HFF-Myc (cell line): ENCODE measurements around the gene ID1.
A peak's percentile ranks its signal among the peaks of the same experiment; 100 is the strongest.

Source experiments
- DNase-seq: peaks from one replicate; pipeline ENCODE4 v3.0.0-alpha.2; 2011; ENCODE audit warnings: low read depth; ENCODE audit errors: extremely low read depth
- H3K4me3 ChIP-seq: replicated peaks from 2 replicates; pipeline ENCODE4 v1.5.1; 2011; ENCODE audit warnings: low read depth, mild to moderate bottlenecking, control low read depth, low read length
- CTCF ChIP-seq: IDR thresholded peaks from 2 replicates; pipeline ENCODE4 v1.5.1; 2012; ENCODE audit warnings: mild to moderate bottlenecking, low read depth, low read length, control low read depth; ENCODE audit errors: missing control alignments

ID1 gene

GRCh38 chr20:31605031-31605901, at the start of gene ID1:
TSS of gene ID1 (plus strand) at chr20:31605289. CDS start at chr20:31605388, 99 bp downstream.
- DNase-seq = peak; percentile 81
- no peak for TF ChIP-seq CTCF
- peak within 1 kb of the TSS; percentile 99 for H3K4me3 ChIP-seq

- H3K4me3 ChIP-seq = no peak overlapping the region
- no peak for DNase-seq
- no peak for TF ChIP-seq CTCF
These were observed 45.4 kb upstream of the ID1 start for GRCh38 chr20:31559704-31560093.

- DNase-seq = no peak
- TF ChIP-seq CTCF = peak; percentile 93
- no peak overlapping the region for H3K4me3 ChIP-seq
These were observed 44.9 kb upstream of the ID1 start for GRCh38 chr20:31560094-31560745.

GRCh38 chr20:31560746-31561598, 44.1 kb upstream of the ID1 start:
- H3K4me3 ChIP-seq = no peak overlapping the region
- TF ChIP-seq CTCF = no peak
- peak; percentile 84 for DNase-seq

GRCh38 chr20:31562241-31562640, 42.8 kb upstream of the ID1 start:
- no peak for DNase-seq
- no peak overlapping the region for H3K4me3 ChIP-seq
- no peak for TF ChIP-seq CTCF

GRCh38 chr20:31564284-31564683, 40.8 kb upstream of the ID1 start:
- no peak overlapping the region for H3K4me3 ChIP-seq
- DNase-seq = no peak
- TF ChIP-seq CTCF = no peak
